Measurements from ENCODE around the gene ZNF678. TPM values are rescaled to one million over a fixed set of nuclear protein-coding genes. Genes with fewer than 3 reads are reported as not detected.

ZNF678 gene
- total and polyA plus RNA-seq, 2 of the 8 experiments (the other 6 are each of a cell fraction or from before 2014, with no cell fraction given), result 6.9 to 28.3 TPM

DNA sequence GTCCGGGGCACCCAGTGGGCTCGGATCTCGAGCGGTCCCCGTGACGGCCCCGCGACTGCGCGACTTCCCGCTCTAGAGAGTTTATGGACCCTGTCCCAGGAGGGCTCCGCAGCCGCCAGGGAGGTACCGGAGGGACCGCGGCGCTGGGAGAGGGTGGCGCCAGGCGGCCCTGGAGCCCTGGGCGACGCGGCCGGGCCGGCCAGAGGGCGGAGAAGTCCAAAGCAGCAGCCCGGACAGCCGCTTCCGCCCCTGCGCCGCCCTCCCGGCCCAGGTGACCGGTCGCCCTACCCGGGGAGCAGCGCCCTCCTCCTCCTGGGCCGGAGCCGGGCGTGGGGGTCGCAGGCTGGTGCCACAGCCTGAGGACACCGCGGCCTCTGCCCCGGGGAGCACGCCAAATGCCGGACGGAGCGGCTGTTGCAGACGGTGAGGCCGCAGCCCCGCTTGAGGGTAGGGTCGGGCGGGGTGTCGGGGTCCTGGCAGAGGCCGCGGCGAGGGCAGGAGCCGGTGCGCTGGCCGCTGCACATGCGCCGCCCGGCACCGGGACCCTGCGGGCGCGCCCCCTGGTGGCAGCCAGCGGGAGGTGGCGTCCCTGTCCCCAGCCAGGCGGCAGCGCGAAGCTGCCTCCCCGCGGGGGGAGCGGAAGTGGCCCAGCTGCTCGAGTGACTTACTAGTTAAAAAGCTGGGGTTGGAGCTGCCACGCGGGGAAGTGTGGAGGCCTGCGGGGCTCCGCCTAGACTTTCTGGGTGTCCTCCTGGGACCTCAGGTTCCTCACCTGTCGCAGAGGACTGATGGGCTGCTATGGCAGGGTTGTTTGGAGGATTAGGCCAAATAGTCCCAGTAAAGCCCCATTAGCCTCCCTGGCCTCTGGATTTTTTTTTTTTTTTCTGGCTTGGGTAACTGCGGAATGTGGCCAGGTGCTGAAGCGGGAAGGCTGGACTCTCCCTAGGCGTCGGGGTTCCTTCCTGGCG, 20.9 kb upstream of the ZNF678 start (continued):
- TF ChIP-seq, protein P1, sequence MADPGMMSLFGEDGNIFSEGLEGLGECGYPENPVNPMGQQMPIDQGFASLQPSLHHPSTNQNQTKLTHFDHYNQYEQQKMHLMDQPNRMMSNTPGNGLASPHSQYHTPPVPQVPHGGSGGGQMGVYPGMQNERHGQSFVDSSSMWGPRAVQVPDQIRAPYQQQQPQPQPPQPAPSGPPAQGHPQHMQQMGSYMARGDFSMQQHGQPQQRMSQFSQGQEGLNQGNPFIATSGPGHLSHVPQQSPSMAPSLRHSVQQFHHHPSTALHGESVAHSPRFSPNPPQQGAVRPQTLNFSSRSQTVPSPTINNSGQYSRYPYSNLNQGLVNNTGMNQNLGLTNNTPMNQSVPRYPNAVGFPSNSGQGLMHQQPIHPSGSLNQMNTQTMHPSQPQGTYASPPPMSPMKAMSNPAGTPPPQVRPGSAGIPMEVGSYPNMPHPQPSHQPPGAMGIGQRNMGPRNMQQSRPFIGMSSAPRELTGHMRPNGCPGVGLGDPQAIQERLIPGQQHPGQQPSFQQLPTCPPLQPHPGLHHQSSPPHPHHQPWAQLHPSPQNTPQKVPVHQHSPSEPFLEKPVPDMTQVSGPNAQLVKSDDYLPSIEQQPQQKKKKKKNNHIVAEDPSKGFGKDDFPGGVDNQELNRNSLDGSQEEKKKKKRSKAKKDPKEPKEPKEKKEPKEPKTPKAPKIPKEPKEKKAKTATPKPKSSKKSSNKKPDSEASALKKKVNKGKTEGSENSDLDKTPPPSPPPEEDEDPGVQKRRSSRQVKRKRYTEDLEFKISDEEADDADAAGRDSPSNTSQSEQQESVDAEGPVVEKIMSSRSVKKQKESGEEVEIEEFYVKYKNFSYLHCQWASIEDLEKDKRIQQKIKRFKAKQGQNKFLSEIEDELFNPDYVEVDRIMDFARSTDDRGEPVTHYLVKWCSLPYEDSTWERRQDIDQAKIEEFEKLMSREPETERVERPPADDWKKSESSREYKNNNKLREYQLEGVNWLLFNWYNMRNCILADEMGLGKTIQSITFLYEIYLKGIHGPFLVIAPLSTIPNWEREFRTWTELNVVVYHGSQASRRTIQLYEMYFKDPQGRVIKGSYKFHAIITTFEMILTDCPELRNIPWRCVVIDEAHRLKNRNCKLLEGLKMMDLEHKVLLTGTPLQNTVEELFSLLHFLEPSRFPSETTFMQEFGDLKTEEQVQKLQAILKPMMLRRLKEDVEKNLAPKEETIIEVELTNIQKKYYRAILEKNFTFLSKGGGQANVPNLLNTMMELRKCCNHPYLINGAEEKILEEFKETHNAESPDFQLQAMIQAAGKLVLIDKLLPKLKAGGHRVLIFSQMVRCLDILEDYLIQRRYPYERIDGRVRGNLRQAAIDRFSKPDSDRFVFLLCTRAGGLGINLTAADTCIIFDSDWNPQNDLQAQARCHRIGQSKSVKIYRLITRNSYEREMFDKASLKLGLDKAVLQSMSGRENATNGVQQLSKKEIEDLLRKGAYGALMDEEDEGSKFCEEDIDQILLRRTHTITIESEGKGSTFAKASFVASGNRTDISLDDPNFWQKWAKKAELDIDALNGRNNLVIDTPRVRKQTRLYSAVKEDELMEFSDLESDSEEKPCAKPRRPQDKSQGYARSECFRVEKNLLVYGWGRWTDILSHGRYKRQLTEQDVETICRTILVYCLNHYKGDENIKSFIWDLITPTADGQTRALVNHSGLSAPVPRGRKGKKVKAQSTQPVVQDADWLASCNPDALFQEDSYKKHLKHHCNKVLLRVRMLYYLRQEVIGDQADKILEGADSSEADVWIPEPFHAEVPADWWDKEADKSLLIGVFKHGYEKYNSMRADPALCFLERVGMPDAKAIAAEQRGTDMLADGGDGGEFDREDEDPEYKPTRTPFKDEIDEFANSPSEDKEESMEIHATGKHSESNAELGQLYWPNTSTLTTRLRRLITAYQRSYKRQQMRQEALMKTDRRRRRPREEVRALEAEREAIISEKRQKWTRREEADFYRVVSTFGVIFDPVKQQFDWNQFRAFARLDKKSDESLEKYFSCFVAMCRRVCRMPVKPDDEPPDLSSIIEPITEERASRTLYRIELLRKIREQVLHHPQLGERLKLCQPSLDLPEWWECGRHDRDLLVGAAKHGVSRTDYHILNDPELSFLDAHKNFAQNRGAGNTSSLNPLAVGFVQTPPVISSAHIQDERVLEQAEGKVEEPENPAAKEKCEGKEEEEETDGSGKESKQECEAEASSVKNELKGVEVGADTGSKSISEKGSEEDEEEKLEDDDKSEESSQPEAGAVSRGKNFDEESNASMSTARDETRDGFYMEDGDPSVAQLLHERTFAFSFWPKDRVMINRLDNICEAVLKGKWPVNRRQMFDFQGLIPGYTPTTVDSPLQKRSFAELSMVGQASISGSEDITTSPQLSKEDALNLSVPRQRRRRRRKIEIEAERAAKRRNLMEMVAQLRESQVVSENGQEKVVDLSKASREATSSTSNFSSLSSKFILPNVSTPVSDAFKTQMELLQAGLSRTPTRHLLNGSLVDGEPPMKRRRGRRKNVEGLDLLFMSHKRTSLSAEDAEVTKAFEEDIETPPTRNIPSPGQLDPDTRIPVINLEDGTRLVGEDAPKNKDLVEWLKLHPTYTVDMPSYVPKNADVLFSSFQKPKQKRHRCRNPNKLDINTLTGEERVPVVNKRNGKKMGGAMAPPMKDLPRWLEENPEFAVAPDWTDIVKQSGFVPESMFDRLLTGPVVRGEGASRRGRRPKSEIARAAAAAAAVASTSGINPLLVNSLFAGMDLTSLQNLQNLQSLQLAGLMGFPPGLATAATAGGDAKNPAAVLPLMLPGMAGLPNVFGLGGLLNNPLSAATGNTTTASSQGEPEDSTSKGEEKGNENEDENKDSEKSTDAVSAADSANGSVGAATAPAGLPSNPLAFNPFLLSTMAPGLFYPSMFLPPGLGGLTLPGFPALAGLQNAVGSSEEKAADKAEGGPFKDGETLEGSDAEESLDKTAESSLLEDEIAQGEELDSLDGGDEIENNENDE (IDR thresholded peaks at IDR 0.05; ENCODE audit: insufficient replicate concordance, low read length), result no peak
- TF ChIP-seq NANOG (IDR thresholded peaks at IDR 0.05; ENCODE audit: insufficient read depth, low read depth, low read length, poor library complexity, severe bottlenecking) (no peak), SUZ12 (IDR thresholded peaks at IDR 0.05; ENCODE audit: low read length) (0 out of 2 replicates have a peak, but pooled peaks have one; percentile 49), PHF8 (conservative IDR thresholded peaks at IDR 0.05; ENCODE audit: low read depth, low read length) (peak; percentile 18; the same call in 1 of the 2 replicates), TCF12 (IDR thresholded peaks at IDR 0.05; ENCODE audit: low read depth, low read length) (peak; percentile 73; the same call in 1 of the 2 replicates), ASH2L (IDR thresholded peaks at IDR 0.05; ENCODE audit: low read length) (no peak), JUND (IDR thresholded peaks at IDR 0.05; ENCODE audit: low read length) (no peak), NRF1 (IDR thresholded peaks at IDR 0.05; ENCODE audit: low read depth, low read length) (peak; percentile 56)
- TF ChIP-seq, protein P2, sequence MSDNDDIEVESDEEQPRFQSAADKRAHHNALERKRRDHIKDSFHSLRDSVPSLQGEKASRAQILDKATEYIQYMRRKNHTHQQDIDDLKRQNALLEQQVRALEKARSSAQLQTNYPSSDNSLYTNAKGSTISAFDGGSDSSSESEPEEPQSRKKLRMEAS (IDR thresholded peaks at IDR 0.05), result peak; percentile 90

Measured in H1 (cell line).